H9 (cell line): ENCODE measurements around the gene OLR1. TPM values are rescaled to one million over a fixed set of nuclear protein-coding genes. Genes with fewer than 3 reads are reported as not detected.

Experiments
- DNase-seq: peaks from one replicate; pipeline ENCODE4 v3.0.0-alpha.2; 2017
- H2AFZ ChIP-seq: one replicate; pipeline ENCODE4 v1.6.1; 2013; ENCODE audit warnings: mild to moderate bottlenecking, low read length, control low read depth, moderate library complexity
- H2AK5ac ChIP-seq: 2 replicates; pipeline ENCODE4 v1.6.1; 2013; ENCODE audit warnings: low read length, control low read depth, mixed read lengths; ENCODE audit not compliant: insufficient read length
- H2BK120ac ChIP-seq: one replicate; pipeline ENCODE4 v1.6.1; 2013; ENCODE audit warnings: low read depth, mild to moderate bottlenecking, low read length, control low read depth, inconsistent platforms; ENCODE audit not compliant: poor library complexity, severe bottlenecking
- H2BK12ac ChIP-seq: 2 replicates; pipeline ENCODE4 v1.6.1; 2013; ENCODE audit warnings: low read length, control low read depth, mixed read lengths, low read depth; ENCODE audit not compliant: insufficient read length
- H2BK15ac ChIP-seq: 2 replicates; pipeline ENCODE4 v1.6.1; 2013; ENCODE audit warnings: low read depth, low read length, control low read depth
- H2BK20ac ChIP-seq: one replicate; pipeline ENCODE4 v1.6.1; 2013; ENCODE audit warnings: low read depth, mild to moderate bottlenecking, low read length, control low read depth, inconsistent platforms; ENCODE audit not compliant: poor library complexity, severe bottlenecking
- H2BK5ac ChIP-seq: 2 replicates; pipeline ENCODE4 v1.6.1; 2013; ENCODE audit warnings: low read length, control low read depth, mixed read lengths; ENCODE audit not compliant: insufficient read length
- H3K14ac ChIP-seq: 2 replicates; pipeline ENCODE4 v1.6.1; 2013; ENCODE audit warnings: low read length, control low read depth; ENCODE audit not compliant: insufficient read depth
- H3K18ac ChIP-seq: 2 replicates; pipeline ENCODE4 v1.6.1; 2013; ENCODE audit warnings: low read depth, mild to moderate bottlenecking, mixed read lengths, low read length, control low read depth; ENCODE audit not compliant: insufficient read length
- H3K23ac ChIP-seq: 2 replicates; pipeline ENCODE4 v1.6.1; 2013; ENCODE audit warnings: low read length, control low read depth, mixed read lengths, low read depth; ENCODE audit not compliant: insufficient read length
- H3K23me2 ChIP-seq: 2 replicates; pipeline ENCODE4 v1.6.1; 2013; ENCODE audit warnings: low read depth, mild to moderate bottlenecking, mixed read lengths, low read length, control low read depth; ENCODE audit not compliant: insufficient read length, poor library complexity, severe bottlenecking
- H3K27ac ChIP-seq: 2 replicates; pipeline ENCODE4 v1.5.1; 2013; ENCODE audit warnings: low read length, control low read depth, mixed read lengths, low read depth; ENCODE audit not compliant: insufficient read length
- H3K27me3 ChIP-seq: 2 replicates; pipeline ENCODE4 v1.6.1; 2013; ENCODE audit warnings: low read length, control low read depth, inconsistent platforms; ENCODE audit not compliant: insufficient read depth
- H3K4ac ChIP-seq: 2 replicates; pipeline ENCODE4 v1.6.1; 2013; ENCODE audit warnings: low read depth, mild to moderate bottlenecking, control low read depth, inconsistent platforms, low read length, moderate library complexity
- H3K4me1 ChIP-seq: 2 replicates; pipeline ENCODE4 v1.6.1; 2013; ENCODE audit warnings: low read length, control low read depth, inconsistent platforms; ENCODE audit not compliant: insufficient read depth
- H3K4me2 ChIP-seq: 2 replicates; pipeline ENCODE4 v1.6.1; 2013; ENCODE audit warnings: low read length, control low read depth, mixed read lengths; ENCODE audit not compliant: insufficient read length, insufficient read depth
- H3K56ac ChIP-seq: 2 replicates; pipeline ENCODE4 v1.6.1; 2013; ENCODE audit warnings: low read depth, mild to moderate bottlenecking, mixed read lengths, low read length, control low read depth; ENCODE audit not compliant: insufficient read length
- H3K79me1 ChIP-seq: 2 replicates; pipeline ENCODE4 v1.6.1; 2013; ENCODE audit warnings: low read depth, mild to moderate bottlenecking, moderate library complexity, low read length, control low read depth, inconsistent platforms; ENCODE audit not compliant: insufficient read depth, poor library complexity, severe bottlenecking
- H3K79me2 ChIP-seq: 2 replicates; pipeline ENCODE4 v1.6.1; 2013; ENCODE audit warnings: low read length, control low read depth, inconsistent platforms; ENCODE audit not compliant: insufficient read depth
- H3K9ac ChIP-seq: 2 replicates; pipeline ENCODE4 v1.6.1; 2013; ENCODE audit warnings: low read length, control low read depth, mixed read lengths; ENCODE audit not compliant: insufficient read length; ENCODE audit errors: extremely low read depth
- H3K9me3 ChIP-seq: one replicate; pipeline ENCODE4 v1.6.1; 2013; ENCODE audit warnings: low read depth, low read length, inconsistent platforms; ENCODE audit not compliant: control insufficient read depth
- H3T11ph ChIP-seq: one replicate; pipeline ENCODE4 v1.6.1; 2013; ENCODE audit warnings: mild to moderate bottlenecking, low read length, control low read depth, inconsistent platforms
- H4K20me1 ChIP-seq: one replicate; pipeline ENCODE4 v1.6.1; 2013; ENCODE audit not compliant: control insufficient read depth, insufficient read length, insufficient read depth
- H4K5ac ChIP-seq: 2 replicates; pipeline ENCODE4 v1.6.1; 2013; ENCODE audit warnings: low read depth, mild to moderate bottlenecking, mixed read lengths, low read length, control low read depth; ENCODE audit not compliant: insufficient read length
- H4K8ac ChIP-seq: replicated peaks from 2 replicates; pipeline ENCODE4 v1.6.1; 2013; ENCODE audit warnings: low read length, control low read depth, mixed read lengths, low read depth; ENCODE audit not compliant: insufficient read length
- H4K91ac ChIP-seq: 2 replicates; pipeline ENCODE4 v1.6.1; 2013; ENCODE audit warnings: low read depth, mild to moderate bottlenecking, moderate library complexity, mixed read lengths, low read length, control low read depth; ENCODE audit not compliant: insufficient read length
- H3K27ac Mint-ChIP-seq, 3 experiments: 2 replicates in 2 of 3; 3 replicates in 1 of 3; pipeline ENCODE4 v1.8.0; 2020 to 2021; ENCODE audit warnings: mixed read lengths in 3 of 3, mild to moderate bottlenecking in 1 of 3, moderate library complexity in 1 of 3
- H3K27me3 Mint-ChIP-seq: 2 replicates; pipeline ENCODE4 v1.8.0; 2021; ENCODE audit warnings: low read depth, mild to moderate bottlenecking, moderate library complexity, mixed read lengths
- H3K36me3 Mint-ChIP-seq, 3 experiments: 2 replicates in 2 of 3; 3 replicates in 1 of 3; pipeline ENCODE4 v1.8.0; 2020 to 2021; ENCODE audit warnings: low read depth in 3 of 3, mixed read lengths in 3 of 3; ENCODE audit not compliant: insufficient read depth in 1 of 3
- H3K4me1 Mint-ChIP-seq, 2 experiments: 2 replicates each; pipeline ENCODE4 v1.8.0; 2020; ENCODE audit warnings: mixed read lengths in 2 of 2
- H3K4me3 Mint-ChIP-seq, 2 experiments: 2 replicates in 1 of 2; 3 replicates in 1 of 2; pipeline ENCODE4 v1.8.0; 2020 to 2021; ENCODE audit warnings: mild to moderate bottlenecking in 2 of 2, mixed read lengths in 2 of 2, moderate library complexity in 1 of 2
- H3K9me3 Mint-ChIP-seq, 2 experiments: 2 replicates in 1 of 2; 3 replicates in 1 of 2; pipeline ENCODE4 v1.8.0; 2020; ENCODE audit warnings: mild to moderate bottlenecking in 2 of 2, mixed read lengths in 2 of 2, moderate library complexity in 1 of 2
- WGBS: extraction: QIAGEN DNeasy Blood & Tissue Kit; methylation state at CpG from one replicate; pipeline ENCODE4 v1.1.7; 2013; ENCODE audit warnings: missing lambda C conversion rate, low lambda C conversion rate, mixed read lengths; ENCODE audit not compliant: insufficient read length; ENCODE audit errors: extremely low coverage; 5-methylcytosine and 5-hydroxymethylcytosine counted together
- total RNA-seq: library from RNA; stranded (reverse); gene quantifications from 2 replicates; pipeline ENCODE4 v1.2.1, GENCODE V29; 2021
- TF ChIP-seq, protein P1 (sequence below): fragments of 200-600 bp; sonication (generic); conservative IDR thresholded peaks from 3 replicates; pipeline ENCODE4 v1.8.0; 2021; ENCODE audit warnings: antibody characterized with exemption, mild to moderate bottlenecking

Gene OLR1
- total RNA-seq, 1 experiment from 2014 or later: not detected

DNA sequence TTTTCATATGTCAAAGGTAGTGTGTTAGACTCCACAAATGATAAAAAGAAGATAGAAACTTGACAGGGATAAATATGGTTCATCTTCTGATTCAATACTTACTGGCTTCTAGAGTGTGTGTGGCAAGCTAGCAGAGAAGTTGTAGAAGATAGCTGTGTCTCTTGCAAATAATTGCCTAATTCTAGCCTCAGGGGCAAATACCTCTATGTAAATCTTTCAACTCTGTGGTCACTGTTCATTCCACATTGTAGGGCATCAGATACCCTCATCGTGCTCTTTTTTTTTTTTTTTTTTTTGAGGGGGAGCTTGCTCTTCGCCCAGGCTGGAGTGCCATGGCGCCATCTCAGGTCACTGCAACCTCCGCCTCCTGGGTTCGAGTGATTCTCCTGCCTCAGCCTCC is 1.7 kb downstream of the OLR1 start:
- Histone ChIP-seq H3K23me2 (no peaks in the 10 kb centered on the region), H3K27ac (no peak overlapping the region), H3K14ac (no peak overlapping the region), H3T11ph (no peak overlapping the region), H3K4me2 (no peak overlapping the region), H2AK5ac (no peak overlapping the region), H4K91ac (no peak overlapping the region), H4K5ac (no peak overlapping the region), H3K56ac (no peak overlapping the region), H4K8ac (no peak overlapping the region), H3K27me3 (no peaks in the 10 kb centered on the region), H2BK20ac (no peak overlapping the region), H3K9ac (no peak overlapping the region), H3K9me3 (no peaks in the 10 kb centered on the region), H4K20me1 (no peaks in the 10 kb centered on the region), H3K79me2 (no peaks in the 10 kb centered on the region), H3K18ac (no peak overlapping the region), H2AFZ (no peak overlapping the region), H3K23ac (no peak overlapping the region), H3K4me1 (no peaks in the 10 kb centered on the region), H2BK5ac (no peak overlapping the region), H2BK12ac (no peak overlapping the region), H2BK120ac (no peak overlapping the region), H3K4ac (no peak overlapping the region), H2BK15ac (no peak overlapping the region), H3K79me1 (no peaks in the 10 kb centered on the region)
- Mint-ChIP-seq H3K36me3 (no peaks in the 10 kb centered on the region; a peak in 1 of 7 replicates), H3K27me3 (no peaks in the 10 kb centered on the region), H3K4me1 (no peaks in the 10 kb centered on the region), H3K27ac (no peak overlapping the region), H3K9me3 (no peaks in the 10 kb centered on the region), H3K4me3 (no peak overlapping the region)
- WGBS: no CpG with 5 or more reads among the region's 5 CpGs
- no peak for DNase-seq
- TF ChIP-seq, protein P1, sequence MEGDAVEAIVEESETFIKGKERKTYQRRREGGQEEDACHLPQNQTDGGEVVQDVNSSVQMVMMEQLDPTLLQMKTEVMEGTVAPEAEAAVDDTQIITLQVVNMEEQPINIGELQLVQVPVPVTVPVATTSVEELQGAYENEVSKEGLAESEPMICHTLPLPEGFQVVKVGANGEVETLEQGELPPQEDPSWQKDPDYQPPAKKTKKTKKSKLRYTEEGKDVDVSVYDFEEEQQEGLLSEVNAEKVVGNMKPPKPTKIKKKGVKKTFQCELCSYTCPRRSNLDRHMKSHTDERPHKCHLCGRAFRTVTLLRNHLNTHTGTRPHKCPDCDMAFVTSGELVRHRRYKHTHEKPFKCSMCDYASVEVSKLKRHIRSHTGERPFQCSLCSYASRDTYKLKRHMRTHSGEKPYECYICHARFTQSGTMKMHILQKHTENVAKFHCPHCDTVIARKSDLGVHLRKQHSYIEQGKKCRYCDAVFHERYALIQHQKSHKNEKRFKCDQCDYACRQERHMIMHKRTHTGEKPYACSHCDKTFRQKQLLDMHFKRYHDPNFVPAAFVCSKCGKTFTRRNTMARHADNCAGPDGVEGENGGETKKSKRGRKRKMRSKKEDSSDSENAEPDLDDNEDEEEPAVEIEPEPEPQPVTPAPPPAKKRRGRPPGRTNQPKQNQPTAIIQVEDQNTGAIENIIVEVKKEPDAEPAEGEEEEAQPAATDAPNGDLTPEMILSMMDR: no peak
